Natural killer cell (primary cell): ENCODE data around the gene DSC2. TPM values are rescaled to one million over a fixed set of nuclear protein-coding genes. Genes with fewer than 3 reads are reported as not detected.
"Not testable (repeated sequence)": the region's sequence is repeated elsewhere in the genome, so short reads cannot be mapped to it uniquely, and the experiment has no call there.

ENCODE experiments used
- ATAC-seq, 3 donors: fragments of 150-1000 bp in 2 of 3; fragments of 200-7000 bp in 1 of 3; cut with Tn5 transposase; 1 replicate in 1 of 3; 2 replicates in 2 of 3; pipeline ENCODE4 v1.10.0; 2021; ENCODE audit warnings: mild to moderate bottlenecking in 2 of 3, moderate library complexity in 2 of 3
- DNase-seq, 2 donors: peaks; one replicate each; pipeline versions ENCODE4 v3.0.0 to v3.0.0-alpha.2; 2013 to 2021; ENCODE audit warnings: mixed read lengths in 1 of 2
- H3K27ac ChIP-seq: one replicate; pipeline ENCODE4 v1.5.1; 2013; ENCODE audit warnings: mild to moderate bottlenecking, low read length
- H3K27me3 ChIP-seq: one replicate; pipeline ENCODE4 v1.6.1; 2013; ENCODE audit warnings: low read length; ENCODE audit not compliant: control insufficient read depth, insufficient read depth
- H3K36me3 ChIP-seq: one replicate; pipeline ENCODE4 v1.6.1; 2013; ENCODE audit warnings: low read length; ENCODE audit not compliant: control insufficient read depth, insufficient read depth
- H3K4me1 ChIP-seq: one replicate; pipeline ENCODE4 v1.6.1; 2013; ENCODE audit warnings: low read length; ENCODE audit not compliant: control insufficient read depth, insufficient read depth
- H3K4me3 ChIP-seq: one replicate; pipeline ENCODE4 v1.5.1; 2013; ENCODE audit warnings: low read length
- H3K9me3 ChIP-seq: one replicate; pipeline ENCODE4 v1.6.1; 2013; ENCODE audit warnings: low read length; ENCODE audit not compliant: control insufficient read depth, insufficient read depth
- H3K27ac Mint-ChIP-seq, 2 donors: one replicate each; pipeline ENCODE4 v1.8.0; 2022; ENCODE audit warnings: mild to moderate bottlenecking in 2 of 2, mixed read lengths in 2 of 2, moderate library complexity in 1 of 2
- H3K27me3 Mint-ChIP-seq, 2 donors: one replicate each; pipeline ENCODE4 v1.8.0; 2022; ENCODE audit warnings: low read depth in 2 of 2, mixed read lengths in 2 of 2
- H3K36me3 Mint-ChIP-seq: one replicate; pipeline ENCODE4 v1.8.0; 2022; ENCODE audit warnings: mixed read lengths
- H3K4me1 Mint-ChIP-seq, 2 donors: one replicate each; pipeline ENCODE4 v1.8.0; 2022; ENCODE audit warnings: mixed read lengths in 2 of 2
- H3K4me3 Mint-ChIP-seq: one replicate; pipeline ENCODE4 v1.8.0; 2022; ENCODE audit warnings: mild to moderate bottlenecking, moderate library complexity, mixed read lengths
- H3K9me3 Mint-ChIP-seq, 2 donors: one replicate each; pipeline ENCODE4 v1.8.0; 2022; ENCODE audit warnings: mixed read lengths in 2 of 2
- CTCF ChIP-seq: fragments of 200-600 bp; IDR thresholded peaks from one replicate; pipeline ENCODE4 v1.8.0; 2022; ENCODE audit warnings: antibody characterized with exemption
- WGBS: methylation state at CpG from one replicate; pipeline ENCODE4 v1.1.7; 2013; ENCODE audit warnings: missing lambda C conversion rate; ENCODE audit not compliant: insufficient coverage; 5-methylcytosine and 5-hydroxymethylcytosine counted together
- intact Hi-C: fragments of 100-400 bp; cut with micrococcal nuclease; formaldehyde crosslinking; loops from one replicate; pipeline ENCODE4 v1.14.2; 2022
- total RNA-seq, 4 donors: library from RNA; stranded (reverse); fragments of 120-200 nt in 1 of 4; gene quantifications; one replicate each; pipeline versions ENCODE4 v1.2.3 to v1.2.4, GENCODE V29; 2013 to 2022

DSC2 gene
- total RNA-seq, 3 donors from 2014 or later (not counting 1 experiment from before 2014, with no cell fraction given): 0.32 to 0.40 TPM; not detected in 1

GRCh38 chr18:31015715-31016434, 86.3 kb downstream of the DSC2 start:
- intact Hi-C loops: no loop called here
- no peaks in the 10 kb centered on the region for H3K36me3 ChIP-seq
- H3K9me3 ChIP-seq: no peaks in the 10 kb centered on the region
- H3K27me3 ChIP-seq: no peaks in the 10 kb centered on the region
- Mint-ChIP-seq H3K36me3 (no peaks in the 10 kb centered on the region), H3K27ac (no peak overlapping the region), H3K27me3 (no peaks in the 10 kb centered on the region), H3K4me1 (no peaks in the 10 kb centered on the region), H3K4me3 (no peak overlapping the region), H3K9me3 (peaks cover 2 to 3% of the 10 kb centered on the region in 2 donors)
- no peak overlapping the region for H3K27ac ChIP-seq
- no peaks in the 10 kb centered on the region for H3K4me1 ChIP-seq
- H3K4me3 ChIP-seq: no peak overlapping the region
- no peak for TF ChIP-seq CTCF
- DNase-seq (no peak), ATAC-seq (no peak)
- WGBS: 89% methylated on average over 3 of the region's 3 CpGs

GRCh38 chr18:31011455-31011854, 90.8 kb downstream of the DSC2 start:
- H3K27me3 Mint-ChIP-seq: not testable (repeated sequence)

GRCh38 chr18:31010601-31011000, 91.6 kb downstream of the DSC2 start:
- H3K4me3 Mint-ChIP-seq: no peak overlapping the region
- intact Hi-C loops: no loop called here
- Histone ChIP-seq H3K36me3 (no peaks in the 10 kb centered on the region), H3K27ac (no peak overlapping the region), H3K9me3 (no peaks in the 10 kb centered on the region), H3K4me3 (no peak overlapping the region), H3K4me1 (no peaks in the 10 kb centered on the region), H3K27me3 (no peaks in the 10 kb centered on the region)
- H3K9me3 Mint-ChIP-seq: peaks cover 0 to 5% of the 10 kb centered on the region in 2 donors
- no peak for TF ChIP-seq CTCF
- H3K27me3 Mint-ChIP-seq: no peaks in the 10 kb centered on the region
- no peaks in the 10 kb centered on the region for H3K4me1 Mint-ChIP-seq
- WGBS: no CpG with 5 or more reads among the region's 4 CpGs
- no peak overlapping the region for H3K27ac Mint-ChIP-seq
- ATAC-seq: no peak
- DNase-seq: no peak
- H3K36me3 Mint-ChIP-seq: no peaks in the 10 kb centered on the region

More at GRCh38 chr18:31011455-31011854, 90.8 kb downstream of the DSC2 start:
- DNase-seq, H3K9me3 Mint-ChIP-seq, H3K4me1 Mint-ChIP-seq, H3K36me3 ChIP-seq, H3K27me3 ChIP-seq, H3K27ac Mint-ChIP-seq, H3K36me3 Mint-ChIP-seq, H3K4me3 Mint-ChIP-seq, H3K4me3 ChIP-seq, intact Hi-C loops, H3K4me1 ChIP-seq, H3K27ac ChIP-seq, ATAC-seq, H3K9me3 ChIP-seq: not testable (repeated sequence)
- WGBS: 92% methylated on average over 6 of the region's 7 CpGs

Other genes starting within 250 kb of the DSC2 start
- not detected for gene DSC3, start 59.7 kb downstream of the DSC2 start, total RNA-seq
- under 1 TPM in 2 of 3 donors, not detected in 1; 0.05 to 0.50 TPM for gene DSC1, start 60.4 kb upstream of the DSC2 start, total RNA-seq
- gene DSG1, start 215.7 kb upstream of the DSC2 start, total RNA-seq: not detected